ENCODE data around the gene CCDC187.

DNA sequence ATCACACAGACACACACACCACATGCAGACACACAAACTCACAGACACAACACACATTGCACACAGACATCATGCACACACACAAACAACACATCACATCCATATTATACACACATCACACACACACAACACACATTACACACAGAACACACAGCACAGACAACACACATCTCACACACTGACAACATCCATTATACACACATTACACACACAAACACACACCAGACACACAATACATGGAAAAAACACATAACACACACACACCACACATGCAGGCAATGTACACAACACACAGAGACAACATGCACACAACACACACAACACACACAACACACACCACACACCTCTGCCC is 4.8 kb upstream of the CCDC187 start:
- no peak for TF ChIP-seq POLR2A (IDR thresholded peaks at IDR 0.05; ENCODE audit: low read depth, low read length)
- no peak for TF ChIP-seq TAF1 (IDR thresholded peaks at IDR 0.05; ENCODE audit: low read depth, low read length)
- no peak for TF ChIP-seq POLR2AphosphoS5 (IDR thresholded peaks at IDR 0.05; ENCODE audit: low read depth, low read length)
- no peak for TF ChIP-seq SPI1 (IDR thresholded peaks at IDR 0.05; ENCODE audit: low read depth, low read length)
- TF ChIP-seq POU2F2 (IDR thresholded peaks at IDR 0.05; ENCODE audit: low read depth, low read length), result no peak
- TF ChIP-seq PAX5 (IDR thresholded peaks at IDR 0.05; ENCODE audit: insufficient read depth, low read length, severe bottlenecking), result no peak

Data from GM12891 (cell line).